Mucosa of rectum (tissue), 2 donors: ENCODE results near the gene DNASE1L2.
A peak's percentile ranks its signal among the peaks of the same experiment; 100 is the strongest.
"Not testable (repeated sequence)": the region's sequence is repeated elsewhere in the genome, so short reads cannot be mapped to it uniquely, and the experiment has no call there.

Experiments
- H3K27ac ChIP-seq, 2 donors: one replicate each; pipeline ENCODE4 v1.7.0; 2013; ENCODE audit warnings: inconsistent platforms in 2 of 2, low read depth in 2 of 2, low read length in 2 of 2
- H3K27me3 ChIP-seq, 2 donors: one replicate each; pipeline ENCODE4 v1.7.0; 2013; ENCODE audit warnings: low read length in 2 of 2; ENCODE audit not compliant: control insufficient read depth in 2 of 2, insufficient read depth in 2 of 2
- H3K36me3 ChIP-seq, 2 donors: one replicate each; pipeline ENCODE4 v1.7.0; 2013; ENCODE audit warnings: low read length in 2 of 2; ENCODE audit not compliant: control insufficient read depth in 2 of 2, insufficient read depth in 2 of 2
- H3K4me1 ChIP-seq, 2 donors: one replicate each; pipeline ENCODE4 v1.7.0; 2013; ENCODE audit warnings: low read length in 2 of 2, mild to moderate bottlenecking in 1 of 2; ENCODE audit not compliant: control insufficient read depth in 2 of 2, insufficient read depth in 2 of 2
- H3K4me3 ChIP-seq, 2 donors: one replicate each; pipeline ENCODE4 v1.7.0; 2013; ENCODE audit warnings: low read length in 2 of 2
- H3K9ac ChIP-seq, 2 donors: one replicate each; pipeline ENCODE4 v1.7.0; 2013; ENCODE audit warnings: low read length in 2 of 2, low read depth in 1 of 2, mild to moderate bottlenecking in 1 of 2
- H3K9me3 ChIP-seq, 2 donors: one replicate each; pipeline ENCODE4 v1.7.0; 2013; ENCODE audit warnings: low read length in 2 of 2; ENCODE audit not compliant: control insufficient read depth in 2 of 2
- donor health status: healthy.
- donor health status: Normal muscosa, but diverticular disease.

Gene DNASE1L2

GRCh38 chr16:2250652-2251295 is 14.5 kb downstream of the DNASE1L2 start:
- Histone ChIP-seq H3K36me3 (peaks cover 28 to 34% of the 10 kb centered on the region in 2 donors), H3K4me1 (peaks cover 11 to 16% of the 10 kb centered on the region in 2 donors), H3K27ac (peak overlapping the region; percentile 89), H3K27me3 (no peaks in the 10 kb centered on the region), H3K9ac (peak overlapping the region; percentile 80 to 84), H3K9me3 (no peaks in the 10 kb centered on the region), H3K4me3 (peak overlapping the region; percentile 78 to 83)

- H3K9me3 ChIP-seq, result no peaks in the 10 kb centered on the region
- peak within 1 kb of the TSS; percentile 89 for H3K27ac ChIP-seq
- H3K4me3 ChIP-seq, result peak within 1 kb of the TSS; percentile 78 to 83
- H3K4me1 ChIP-seq, result peaks cover 11 to 16% of the 10 kb centered on the region in 2 donors
- H3K27me3 ChIP-seq, result no peaks in the 10 kb centered on the region
- peaks cover 28 to 34% of the 10 kb centered on the region in 2 donors for H3K36me3 ChIP-seq
- H3K9ac ChIP-seq, result peak within 1 kb of the TSS; percentile 80 to 84
Observed at GRCh38 chr16:2251296-2252111, 15.3 kb downstream of the DNASE1L2 start, which contains the start of gene ECI1. Gene ECI1 (minus strand): TSS chr16:2251587. CDS start chr16:2251566, 21 bp downstream.

- peaks cover 38 to 43% of the 10 kb centered on the region in 2 donors for H3K36me3 ChIP-seq
- H3K9ac ChIP-seq, result no peak overlapping the region
- no peak overlapping the region for H3K27ac ChIP-seq
- H3K4me1 ChIP-seq, result peaks cover 11 to 16% of the 10 kb centered on the region in 2 donors
- H3K9me3 ChIP-seq, result no peaks in the 10 kb centered on the region
- H3K4me3 ChIP-seq, result no peak overlapping the region
- no peaks in the 10 kb centered on the region for H3K27me3 ChIP-seq
Observed at GRCh38 chr16:2252806-2253148, 16.5 kb downstream of the DNASE1L2 start.

- Histone ChIP-seq H3K9ac (no peak overlapping the region), H3K27ac (no peak overlapping the region), H3K4me3 (no peak overlapping the region), H3K9me3 (no peaks in the 10 kb centered on the region), H3K27me3 (no peaks in the 10 kb centered on the region), H3K4me1 (peaks cover 11 to 16% of the 10 kb centered on the region in 2 donors), H3K36me3 (peaks cover 43 to 45% of the 10 kb centered on the region in 2 donors)
Observed at GRCh38 chr16:2253293-2253692, 17.0 kb downstream of the DNASE1L2 start.

- Histone ChIP-seq H3K27ac (no peak overlapping the region), H3K27me3 (no peaks in the 10 kb centered on the region), H3K4me3 (no peak overlapping the region), H3K4me1 (peaks cover 7% of the 10 kb centered on the region in 2 donors), H3K9me3 (no peaks in the 10 kb centered on the region), H3K36me3 (peaks cover 52 to 56% of the 10 kb centered on the region in 2 donors), H3K9ac (no peak overlapping the region)
Observed at GRCh38 chr16:2256531-2257140, 20.4 kb downstream of the DNASE1L2 start.

GRCh38 chr16:2257726-2258125 is 21.5 kb downstream of the DNASE1L2 start:
- peaks cover 62 to 67% of the 10 kb centered on the region in 2 donors for H3K36me3 ChIP-seq
- no peak overlapping the region for H3K9ac ChIP-seq
- no peaks in the 10 kb centered on the region for H3K4me1 ChIP-seq
- H3K27ac ChIP-seq, result no peak overlapping the region
- no peak overlapping the region for H3K4me3 ChIP-seq
- no peaks in the 10 kb centered on the region for H3K27me3 ChIP-seq
- H3K9me3 ChIP-seq, result no peaks in the 10 kb centered on the region

GRCh38 chr16:2258530-2258929 is 22.3 kb downstream of the DNASE1L2 start:
- not testable (repeated sequence) for H3K9ac ChIP-seq, H3K9me3 ChIP-seq, H3K27ac ChIP-seq, H3K4me3 ChIP-seq, H3K27me3 ChIP-seq, H3K4me1 ChIP-seq
- peaks cover 59 to 70% of the 10 kb centered on the region in 2 donors for H3K36me3 ChIP-seq

GRCh38 chr16:2260250-2260649 is 24.0 kb downstream of the DNASE1L2 start:
- H3K9ac ChIP-seq, result no peak overlapping the region
- H3K4me3 ChIP-seq, result no peak overlapping the region
- H3K27me3 ChIP-seq, result no peaks in the 10 kb centered on the region
- H3K36me3 ChIP-seq, result peaks cover 49 to 73% of the 10 kb centered on the region in 2 donors
- no peaks in the 10 kb centered on the region for H3K4me1 ChIP-seq
- no peak overlapping the region for H3K27ac ChIP-seq
- no peaks in the 10 kb centered on the region for H3K9me3 ChIP-seq

GRCh38 chr16:2263026-2263425 is 26.8 kb downstream of the DNASE1L2 start:
- H3K4me3 ChIP-seq, H3K27me3 ChIP-seq, H3K9ac ChIP-seq, H3K27ac ChIP-seq, H3K9me3 ChIP-seq, H3K4me1 ChIP-seq: not testable (repeated sequence)
- peaks cover 22 to 46% of the 10 kb centered on the region in 2 donors for H3K36me3 ChIP-seq

- Histone ChIP-seq H3K4me3 (peak overlapping the region; percentile 91 to 96), H3K9ac (peak overlapping the region; percentile 44 to 93), H3K4me1 (peaks cover 12 to 14% of the 10 kb centered on the region in 2 donors), H3K27ac (peak overlapping the region in 1 of 2 donors; percentile 99), H3K36me3 (peaks cover 13 to 24% of the 10 kb centered on the region in 2 donors)
- not testable (repeated sequence) for H3K27me3 ChIP-seq, H3K9me3 ChIP-seq
Observed at GRCh38 chr16:2266887-2267286, 30.6 kb downstream of the DNASE1L2 start.
